ENCODE measurements around the gene NONO.

DNA sequence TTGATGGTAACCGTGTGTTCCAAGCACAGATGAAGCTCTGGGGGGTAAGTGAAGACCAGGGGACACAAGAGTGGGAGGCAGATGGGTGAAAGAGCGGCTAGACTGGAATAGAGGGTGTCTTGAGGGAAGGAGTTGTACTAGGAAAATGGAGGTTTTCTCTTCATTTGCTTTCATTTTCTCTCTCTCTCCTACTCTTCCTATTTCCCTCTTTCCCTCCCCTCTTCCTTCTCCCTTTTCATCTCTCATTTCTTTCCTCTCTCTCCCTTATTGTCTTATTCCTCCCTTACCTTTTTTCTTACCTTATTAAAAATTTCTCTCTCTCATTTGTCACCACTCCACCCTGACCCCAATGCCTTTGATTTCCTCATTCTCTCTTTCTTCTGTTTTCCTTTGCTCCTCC is 21.1 kb downstream of the NONO start:
- TF ChIP-seq, protein P1, sequence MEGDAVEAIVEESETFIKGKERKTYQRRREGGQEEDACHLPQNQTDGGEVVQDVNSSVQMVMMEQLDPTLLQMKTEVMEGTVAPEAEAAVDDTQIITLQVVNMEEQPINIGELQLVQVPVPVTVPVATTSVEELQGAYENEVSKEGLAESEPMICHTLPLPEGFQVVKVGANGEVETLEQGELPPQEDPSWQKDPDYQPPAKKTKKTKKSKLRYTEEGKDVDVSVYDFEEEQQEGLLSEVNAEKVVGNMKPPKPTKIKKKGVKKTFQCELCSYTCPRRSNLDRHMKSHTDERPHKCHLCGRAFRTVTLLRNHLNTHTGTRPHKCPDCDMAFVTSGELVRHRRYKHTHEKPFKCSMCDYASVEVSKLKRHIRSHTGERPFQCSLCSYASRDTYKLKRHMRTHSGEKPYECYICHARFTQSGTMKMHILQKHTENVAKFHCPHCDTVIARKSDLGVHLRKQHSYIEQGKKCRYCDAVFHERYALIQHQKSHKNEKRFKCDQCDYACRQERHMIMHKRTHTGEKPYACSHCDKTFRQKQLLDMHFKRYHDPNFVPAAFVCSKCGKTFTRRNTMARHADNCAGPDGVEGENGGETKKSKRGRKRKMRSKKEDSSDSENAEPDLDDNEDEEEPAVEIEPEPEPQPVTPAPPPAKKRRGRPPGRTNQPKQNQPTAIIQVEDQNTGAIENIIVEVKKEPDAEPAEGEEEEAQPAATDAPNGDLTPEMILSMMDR (IDR thresholded peaks at IDR 0.05; ENCODE audit: poor library complexity), result no peak
- no peak for TF ChIP-seq EZH2 (IDR thresholded peaks at IDR 0.05; ENCODE audit: borderline replicate concordance)
